ENCODE measurements around the gene TAB2. TPM values are rescaled to one million over a fixed set of nuclear protein-coding genes. Genes with fewer than 3 reads are reported as not detected.

Gene TAB2
- total RNA-seq, 1 experiment from 2014 or later = 56.2 TPM

DNA sequence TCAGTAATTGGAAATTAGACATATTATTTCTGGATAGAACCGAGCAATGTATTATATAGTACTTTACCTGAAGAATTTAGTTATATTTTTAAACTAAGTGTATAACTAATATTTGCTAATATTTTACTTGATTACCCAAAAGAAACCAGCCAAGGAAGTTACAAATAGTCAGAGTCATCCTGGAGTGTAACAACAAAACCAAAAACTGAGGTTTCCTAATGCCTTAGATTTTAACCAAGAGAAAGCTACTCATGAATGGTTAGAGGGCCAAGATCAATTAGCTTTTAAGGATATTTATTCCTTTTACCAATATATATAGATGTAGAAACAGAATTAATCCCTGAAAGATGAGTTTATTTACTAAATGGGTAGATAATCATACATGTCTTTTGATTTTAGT, 26.0 kb downstream of the TAB2 start:
- Histone ChIP-seq H3K27me3 (ENCODE audit: insufficient read depth, low read length) (no peaks in the 10 kb centered on the region), H3K18ac (ENCODE audit: insufficient read length, low read depth, low read length) (no peak overlapping the region), H2AK5ac (ENCODE audit: insufficient read length, low read length) (no peak overlapping the region), H4K91ac (ENCODE audit: insufficient read length, low read depth, low read length) (no peak overlapping the region), H2BK120ac (ENCODE audit: low read depth, low read length, poor library complexity, severe bottlenecking) (no peak overlapping the region), H3K79me2 (ENCODE audit: insufficient read depth, low read length) (peaks cover 14% of the 10 kb centered on the region; the same call in 1 of the 2 replicates), H3K14ac (ENCODE audit: insufficient read depth, low read length) (no peak overlapping the region), H4K8ac (replicated peaks; ENCODE audit: insufficient read length, low read depth, low read length) (no peak overlapping the region), H2BK15ac (ENCODE audit: low read depth, low read length) (no peak overlapping the region), H3K23ac (ENCODE audit: insufficient read length, low read depth, low read length) (no peak overlapping the region), H2AFZ (ENCODE audit: low read length) (no peak overlapping the region), H4K20me1 (ENCODE audit: control insufficient read depth, insufficient read depth, insufficient read length) (no peaks in the 10 kb centered on the region), H2BK5ac (ENCODE audit: insufficient read length, low read length) (no peak overlapping the region), H3K79me1 (ENCODE audit: insufficient read depth, low read depth, low read length, poor library complexity, severe bottlenecking) (peaks cover 4% of the 10 kb centered on the region), H3K23me2 (ENCODE audit: insufficient read length, low read depth, low read length, poor library complexity, severe bottlenecking) (no peaks in the 10 kb centered on the region), H3K9me3 (ENCODE audit: control insufficient read depth, low read depth, low read length) (no peaks in the 10 kb centered on the region), H4K5ac (ENCODE audit: insufficient read length, low read depth, low read length) (no peak overlapping the region), H3K56ac (ENCODE audit: insufficient read length, low read depth, low read length) (no peak overlapping the region), H3K27ac (ENCODE audit: insufficient read length, low read depth, low read length) (no peak overlapping the region), H3K4ac (ENCODE audit: low read depth, low read length) (no peak overlapping the region), H3T11ph (ENCODE audit: low read length) (no peak overlapping the region), H2BK12ac (ENCODE audit: insufficient read length, low read depth, low read length) (no peak overlapping the region), H3K4me1 (ENCODE audit: insufficient read depth, low read length) (no peaks in the 10 kb centered on the region; the same call in 1 of the 2 replicates), H3K9ac (ENCODE audit: extremely low read depth, insufficient read length, low read length) (no peak overlapping the region), H2BK20ac (ENCODE audit: low read depth, low read length, poor library complexity, severe bottlenecking) (no peak overlapping the region), H3K4me2 (ENCODE audit: insufficient read depth, insufficient read length, low read length) (no peak overlapping the region)
- no CpG with 5 or more reads among the region's 1 CpG for WGBS (ENCODE audit: extremely low coverage, insufficient read length, low lambda C conversion rate)
- Mint-ChIP-seq H3K4me1 (peaks cover 7 to 14% of the 10 kb centered on the region in 2 experiments), H3K27ac (no peak overlapping the region), H3K27me3 (ENCODE audit: low read depth) (no peaks in the 10 kb centered on the region), H3K9me3 (no peaks in the 10 kb centered on the region), H3K4me3 (no peak overlapping the region), H3K36me3 (ENCODE audit: insufficient read depth in 1 of 3, low read depth in 3 of 3) (peaks cover 0 to 10% (median 8%) of the 10 kb centered on the region in 3 experiments; a peak in 6 of 7 replicates)
- no peak for DNase-seq
- TF ChIP-seq, protein P1, sequence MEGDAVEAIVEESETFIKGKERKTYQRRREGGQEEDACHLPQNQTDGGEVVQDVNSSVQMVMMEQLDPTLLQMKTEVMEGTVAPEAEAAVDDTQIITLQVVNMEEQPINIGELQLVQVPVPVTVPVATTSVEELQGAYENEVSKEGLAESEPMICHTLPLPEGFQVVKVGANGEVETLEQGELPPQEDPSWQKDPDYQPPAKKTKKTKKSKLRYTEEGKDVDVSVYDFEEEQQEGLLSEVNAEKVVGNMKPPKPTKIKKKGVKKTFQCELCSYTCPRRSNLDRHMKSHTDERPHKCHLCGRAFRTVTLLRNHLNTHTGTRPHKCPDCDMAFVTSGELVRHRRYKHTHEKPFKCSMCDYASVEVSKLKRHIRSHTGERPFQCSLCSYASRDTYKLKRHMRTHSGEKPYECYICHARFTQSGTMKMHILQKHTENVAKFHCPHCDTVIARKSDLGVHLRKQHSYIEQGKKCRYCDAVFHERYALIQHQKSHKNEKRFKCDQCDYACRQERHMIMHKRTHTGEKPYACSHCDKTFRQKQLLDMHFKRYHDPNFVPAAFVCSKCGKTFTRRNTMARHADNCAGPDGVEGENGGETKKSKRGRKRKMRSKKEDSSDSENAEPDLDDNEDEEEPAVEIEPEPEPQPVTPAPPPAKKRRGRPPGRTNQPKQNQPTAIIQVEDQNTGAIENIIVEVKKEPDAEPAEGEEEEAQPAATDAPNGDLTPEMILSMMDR (conservative IDR thresholded peaks at IDR 0.05) = no peak
